Erythroblast (primary cell): ENCODE measurements around the gene RAC2.

ENCODE experiments used
- DNase-seq, 2 experiments: peaks; one replicate each; lab custom pipeline; 2025; lab: John Stamatoyannopoulos, UW
- GATA1 ChIP-seq: IDR thresholded peaks from 2 replicates; pipeline ENCODE4 v1.6.1; 2011; ENCODE audit warnings: low read depth, mild to moderate bottlenecking, control low read depth, low read length, moderate library complexity
- POLR2A ChIP-seq: IDR thresholded peaks from 2 replicates; pipeline ENCODE4 v1.6.1; 2011; ENCODE audit warnings: mild to moderate bottlenecking, low read length

The RAC2 gene

DNA sequence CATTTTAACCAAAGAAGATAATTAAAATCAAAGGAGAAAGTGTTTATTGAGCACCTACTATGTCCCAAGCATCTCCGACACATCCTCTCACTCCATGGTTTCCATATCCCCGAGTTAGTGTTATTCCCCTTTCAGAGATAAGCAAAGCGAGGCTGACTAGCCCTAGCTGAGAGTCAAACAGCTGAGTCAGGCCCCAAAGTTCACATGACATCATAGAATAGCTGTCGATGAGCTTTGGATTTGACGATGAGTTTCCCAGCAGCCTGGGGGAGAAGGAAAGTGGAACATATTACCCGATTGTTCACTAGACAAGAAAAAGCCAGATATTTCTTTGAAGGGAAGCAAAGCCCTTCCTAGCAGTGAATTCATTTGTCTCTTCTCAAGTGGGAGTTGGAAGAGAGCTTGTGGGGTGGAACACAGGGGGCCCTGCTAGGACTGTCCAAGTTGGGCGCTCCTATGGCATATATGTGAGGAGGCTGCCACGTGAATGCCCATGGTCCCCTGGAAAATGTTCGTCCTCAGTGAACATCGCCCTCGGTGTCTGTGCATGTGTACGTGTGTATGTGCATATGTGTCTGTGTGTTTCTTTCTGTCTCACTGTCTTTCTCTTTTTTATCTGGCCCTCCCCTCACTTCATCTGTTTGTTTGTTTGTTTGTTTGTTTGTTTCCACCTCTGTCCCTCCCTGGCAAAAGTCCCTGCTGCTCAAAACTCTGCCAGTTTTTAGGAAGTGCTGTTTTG is 37.7 kb upstream of the RAC2 start:
- no peak for TF ChIP-seq POLR2A
- no peak for TF ChIP-seq GATA1
- DNase-seq: no peak

DNA sequence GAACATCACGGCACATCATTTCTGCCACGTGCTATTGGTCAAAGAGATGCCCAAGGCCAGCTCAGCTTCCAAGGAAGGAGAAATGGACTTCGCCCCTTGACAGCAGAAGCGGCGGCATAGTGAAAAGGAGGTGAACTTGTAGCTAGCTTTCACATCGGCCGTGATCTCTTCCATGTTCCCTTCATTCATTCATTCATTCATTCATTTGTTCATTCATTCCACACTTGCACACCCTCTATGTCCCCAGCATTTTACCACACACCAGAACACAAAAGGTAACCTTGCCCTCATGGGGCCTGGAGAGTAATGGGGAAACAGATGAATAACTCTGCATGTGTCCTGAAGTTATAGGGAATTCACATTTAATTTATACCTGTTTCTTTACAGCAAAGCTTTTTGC is 37.1 kb upstream of the RAC2 start:
- no peak for DNase-seq
- TF ChIP-seq POLR2A (no peak), GATA1 (no peak)

DNA sequence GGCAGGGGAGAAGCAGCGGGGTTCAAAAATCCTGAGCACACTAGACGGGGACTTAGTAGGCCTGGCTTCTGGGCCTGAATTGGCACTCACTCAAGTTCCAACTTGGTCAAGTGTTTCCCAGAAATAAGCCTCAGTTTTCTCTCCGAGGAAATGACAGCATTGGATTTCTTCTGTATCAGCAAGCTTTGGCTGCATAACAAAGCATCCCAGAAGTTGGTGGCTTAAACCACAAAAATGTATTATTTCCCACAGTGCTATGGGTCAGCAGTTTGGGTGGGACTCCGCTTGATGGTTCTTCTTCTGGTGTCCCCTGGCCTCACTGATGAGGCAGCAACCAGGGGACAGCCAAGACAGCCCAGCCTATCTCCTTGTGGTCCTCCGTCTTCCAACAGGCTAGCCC is 36.6 kb upstream of the RAC2 start:
- no peak for DNase-seq
- no peak for TF ChIP-seq GATA1
- TF ChIP-seq POLR2A: no peak

DNA sequence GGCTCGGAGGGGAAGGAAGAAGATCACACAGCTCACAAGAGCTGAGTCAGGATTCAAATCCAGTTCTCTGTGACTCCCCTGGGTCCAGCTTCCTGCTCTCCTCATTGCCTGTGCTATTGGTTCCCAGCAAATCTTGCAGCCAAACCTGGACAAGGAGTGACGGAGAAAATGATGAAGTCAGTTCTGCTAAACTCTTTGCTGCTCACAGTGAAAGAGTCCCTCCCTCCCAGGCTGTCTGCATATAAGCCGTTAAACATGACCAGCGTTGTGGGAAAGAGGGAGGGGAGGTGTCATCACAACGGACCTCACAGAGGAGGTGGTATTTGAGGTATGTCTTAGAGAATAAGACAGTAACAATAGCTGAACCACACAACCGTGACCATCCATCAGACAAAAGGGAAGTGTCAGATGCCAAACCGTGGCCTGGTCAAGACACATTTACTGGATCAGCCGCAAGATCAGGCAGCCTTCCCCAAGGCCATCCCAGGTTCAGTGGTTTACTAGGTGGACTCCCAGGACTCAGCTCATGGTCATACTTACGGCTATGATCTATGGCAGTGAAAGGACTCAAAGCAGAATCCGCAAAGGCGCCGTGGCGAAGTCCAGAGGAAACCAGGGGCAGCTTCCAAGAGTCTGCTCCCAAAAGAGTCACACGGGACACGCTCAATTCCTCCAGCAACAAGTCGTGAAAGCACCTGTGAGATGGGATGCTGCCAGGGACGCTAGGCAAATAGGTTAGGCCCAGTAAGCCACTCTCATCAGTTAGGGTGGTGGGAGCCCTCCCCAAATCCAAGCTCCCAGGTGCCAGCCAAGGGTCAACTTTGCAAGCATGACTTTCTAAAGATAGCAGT is 35.5 kb upstream of the RAC2 start:
- TF ChIP-seq GATA1 (no peak), POLR2A (no peak)
- no peak for DNase-seq

DNA sequence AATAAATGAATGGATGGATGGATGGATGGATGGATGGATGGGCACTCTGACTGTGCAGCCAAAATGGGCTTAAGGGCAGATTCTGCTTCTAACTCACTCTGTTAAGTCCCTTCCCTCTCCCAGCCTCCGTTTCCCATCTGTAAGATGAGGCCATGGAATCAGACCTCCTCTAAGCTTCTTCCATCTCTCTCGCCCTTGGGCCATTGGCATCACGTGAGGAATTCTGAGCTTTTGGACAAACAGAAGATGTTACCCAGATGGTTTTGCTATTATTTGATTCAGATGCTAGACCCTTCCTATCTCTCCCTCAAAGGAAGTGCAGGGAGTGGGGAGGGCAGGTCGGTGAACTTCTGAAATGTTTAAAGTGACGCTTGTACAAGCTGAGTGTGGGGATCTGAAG is 34.2 kb upstream of the RAC2 start:
- TF ChIP-seq GATA1 (no peak), POLR2A (no peak)
- no peak for DNase-seq

DNA sequence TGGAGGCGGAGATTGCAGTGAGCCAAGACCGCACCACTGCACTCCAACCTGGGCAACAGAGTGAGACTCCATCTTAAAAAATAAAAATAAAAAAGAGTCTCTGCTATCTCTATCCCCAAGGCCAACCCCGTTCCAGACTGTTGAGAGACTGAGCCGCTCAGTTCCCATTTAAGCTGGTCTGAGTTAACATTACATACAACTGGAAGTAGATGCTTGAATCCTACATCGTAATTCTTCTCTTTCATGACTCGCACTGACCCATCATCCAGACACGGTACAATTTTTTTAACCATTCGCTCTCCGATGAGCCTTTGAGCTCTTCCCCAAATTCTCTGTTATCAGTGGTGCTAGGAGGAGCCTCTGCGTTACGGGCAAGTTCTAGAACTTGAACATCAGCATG is 33.3 kb upstream of the RAC2 start:
- no peak for TF ChIP-seq GATA1
- no peak for DNase-seq

DNA sequence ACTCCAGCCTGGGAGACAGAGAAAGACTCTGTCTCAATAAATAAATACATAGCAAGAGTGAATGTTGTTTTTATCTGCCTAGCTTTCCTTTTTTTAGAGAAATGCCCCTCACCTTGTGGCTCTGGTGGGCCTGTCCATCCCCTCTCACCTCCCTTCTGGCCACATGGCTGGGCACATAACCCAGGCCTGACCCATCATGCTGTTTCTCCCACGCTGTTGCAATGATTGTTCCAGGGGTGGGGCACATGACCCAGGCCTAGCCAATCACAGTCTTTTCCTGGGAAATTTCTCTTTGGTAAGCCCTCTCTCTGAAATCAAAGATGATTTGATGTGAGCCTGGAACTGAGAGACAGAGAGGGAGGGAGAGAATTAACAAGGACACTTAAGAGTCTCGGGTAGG is 32.7 kb upstream of the RAC2 start:
- DNase-seq: no peak
- TF ChIP-seq GATA1: no peak
- no peak for TF ChIP-seq POLR2A

DNA sequence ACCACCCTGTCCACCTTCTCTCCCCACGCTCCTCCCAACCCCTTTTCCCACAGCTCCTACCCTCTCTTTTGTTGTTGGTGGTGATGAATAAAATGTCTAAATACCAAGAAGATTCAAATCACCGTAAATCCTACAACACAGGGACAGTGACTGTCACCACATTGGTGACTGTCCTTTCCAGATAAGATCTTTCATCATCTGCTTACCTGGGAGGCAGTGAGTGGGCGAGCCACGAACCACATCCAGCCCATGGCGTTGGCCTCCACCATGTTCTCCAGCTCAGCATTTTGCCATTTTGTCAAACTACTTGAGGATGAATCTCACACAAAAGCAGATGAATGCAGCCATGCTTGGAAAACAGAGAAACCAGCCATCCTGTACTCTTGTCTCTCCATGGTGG is 31.6 kb upstream of the RAC2 start:
- DNase-seq: no peak
- TF ChIP-seq GATA1 (no peak), POLR2A (no peak)

DNA sequence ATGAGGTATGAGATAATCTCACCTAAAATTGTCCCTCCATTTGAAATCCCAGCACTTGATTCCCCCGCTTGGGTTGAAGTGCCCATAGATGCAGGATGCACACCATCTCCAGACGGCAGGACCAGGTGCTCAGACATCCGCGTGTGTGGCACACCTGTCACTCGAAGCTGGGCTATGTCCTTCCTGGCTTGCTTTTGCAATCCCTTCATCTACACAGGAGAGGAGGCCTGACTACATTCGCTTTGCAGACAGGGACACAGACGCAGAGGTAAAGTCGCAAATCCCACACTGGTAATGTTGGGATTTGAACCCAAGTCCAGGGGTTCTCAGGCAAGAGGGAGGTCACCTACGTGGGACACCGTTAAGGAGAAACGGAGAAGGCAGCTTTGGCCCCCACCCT is 31.1 kb upstream of the RAC2 start:
- no peak for DNase-seq
- no peak for TF ChIP-seq GATA1
- no peak for TF ChIP-seq POLR2A

DNA sequence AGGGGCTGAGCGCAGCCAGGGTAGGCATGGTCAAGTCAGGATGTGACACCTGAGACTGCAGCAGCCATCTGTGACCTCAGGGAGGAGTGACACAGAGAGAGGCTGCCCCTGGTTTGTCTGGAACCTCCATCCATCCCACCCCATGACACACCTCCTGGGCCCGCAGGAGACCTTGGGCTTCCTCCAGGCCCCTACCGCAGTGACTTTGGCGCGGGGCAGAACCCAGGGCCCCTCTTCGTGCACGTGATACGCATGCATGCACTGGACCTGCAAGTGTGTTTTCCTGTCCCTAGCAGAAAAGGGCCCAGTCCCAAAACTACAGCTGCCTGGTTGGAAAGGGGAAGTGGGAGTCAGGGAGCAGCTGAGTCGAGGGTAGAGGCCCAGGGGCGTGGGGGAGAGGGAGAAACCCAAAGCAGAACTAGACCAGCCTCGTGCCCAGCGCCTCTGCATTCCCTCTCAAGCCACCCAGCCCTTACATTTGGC is 30.4 kb upstream of the RAC2 start:
- DNase-seq: no peak
- no peak for TF ChIP-seq GATA1
- TF ChIP-seq POLR2A: no peak

DNA sequence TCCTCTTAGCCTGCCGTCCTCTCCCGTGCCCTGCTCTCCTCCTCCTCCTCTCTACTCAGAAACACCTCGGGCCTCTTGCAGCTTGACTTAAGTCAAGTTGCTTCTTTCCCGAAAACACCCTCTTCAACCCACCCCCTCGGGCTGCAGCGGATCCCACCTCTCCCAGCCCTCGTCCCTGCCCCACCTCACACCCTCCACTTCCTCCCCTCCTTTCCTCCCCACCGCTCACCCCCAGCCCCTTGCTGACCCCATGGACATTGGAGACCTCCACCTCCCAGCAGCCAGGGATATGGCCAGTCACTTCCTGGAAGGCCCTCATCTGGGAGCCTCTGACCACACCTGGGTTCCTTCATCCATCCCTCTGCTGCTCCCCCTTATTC is 29.8 kb upstream of the RAC2 start:
- DNase-seq: no peak
- no peak for TF ChIP-seq GATA1
- TF ChIP-seq POLR2A: no peak

DNA sequence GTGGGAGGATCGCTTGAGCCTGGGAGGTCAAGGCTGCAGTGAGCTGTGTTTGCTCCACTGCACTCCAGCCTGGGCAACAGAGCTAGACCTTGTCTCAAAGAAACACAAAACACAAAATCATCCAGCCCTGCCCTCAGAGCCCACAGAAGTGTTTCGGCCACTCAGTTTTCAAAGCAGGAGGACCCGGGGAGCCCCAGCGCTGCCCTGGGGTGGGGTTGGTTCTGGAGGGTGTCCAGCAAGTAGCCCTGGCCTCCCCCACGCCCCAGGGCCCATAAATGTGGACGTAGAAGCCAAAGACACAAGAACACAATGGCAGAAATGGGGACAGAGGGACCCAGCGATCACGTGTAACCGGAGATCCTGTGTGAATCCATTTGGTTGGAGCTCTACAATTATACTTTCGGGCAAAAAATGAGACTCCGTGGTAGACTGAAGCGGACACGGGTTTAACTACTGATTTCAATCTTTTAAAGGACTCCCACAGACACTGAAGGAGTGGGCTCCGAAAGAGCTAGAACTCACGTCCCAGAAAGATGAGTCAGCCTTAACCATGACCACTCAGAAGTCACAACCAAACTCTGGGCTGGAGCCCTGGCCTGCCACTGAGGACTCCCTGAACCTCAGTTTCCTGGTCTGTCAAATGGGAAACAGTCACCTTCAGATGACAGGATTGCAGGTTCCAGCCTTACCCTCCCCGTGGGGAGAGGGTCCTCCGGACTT is 29.2 kb upstream of the RAC2 start:
- DNase-seq: no peak
- TF ChIP-seq GATA1 (no peak), POLR2A (no peak)

DNA sequence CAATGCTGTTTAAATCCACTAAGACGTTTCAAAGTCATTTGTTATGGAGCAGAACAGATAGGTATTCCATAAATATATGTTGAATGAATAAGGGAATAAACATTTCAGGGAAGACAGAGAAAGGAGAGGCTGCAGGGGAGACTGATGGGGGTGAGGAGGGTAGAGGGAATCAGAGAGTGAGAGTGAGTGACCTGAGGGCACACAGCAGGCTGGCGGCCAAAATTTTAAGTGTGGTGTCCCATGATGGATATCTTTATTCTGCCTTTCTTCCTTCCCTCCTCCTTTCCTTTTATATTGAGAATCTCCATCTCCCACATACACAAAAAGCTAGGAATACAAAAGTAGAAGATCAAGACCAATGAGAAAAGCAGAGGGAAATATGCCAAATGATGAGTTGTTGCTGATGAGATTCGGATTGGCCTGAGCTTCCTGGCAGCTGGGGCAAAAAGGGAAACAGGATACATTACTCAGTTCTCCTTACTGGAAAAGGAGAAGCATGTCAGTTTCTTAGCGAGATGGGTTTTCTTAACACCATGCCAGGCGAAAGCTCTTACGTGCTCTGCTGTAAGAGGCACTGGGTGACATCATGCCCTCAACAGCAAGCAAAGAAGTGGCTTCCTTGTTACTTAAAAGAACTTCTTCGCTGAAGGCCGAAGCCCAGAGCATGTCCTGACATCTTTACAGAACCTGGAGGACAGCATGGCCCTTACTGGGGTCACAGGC is 27.0 kb upstream of the RAC2 start:
- no peak for DNase-seq
- TF ChIP-seq GATA1: no peak
- TF ChIP-seq POLR2A: no peak
